ENCODE data around the gene MLX. TPM values are rescaled to one million over a fixed set of nuclear protein-coding genes. Genes with fewer than 3 reads are reported as not detected.
A peak's percentile ranks its signal among the peaks of the same experiment; 100 is the strongest.

Gene MLX
- total and polyA plus RNA-seq, 2 of the 8 experiments (the other 6 are each of a cell fraction or from before 2014, with no cell fraction given) = 27.0 to 27.5 TPM

DNA sequence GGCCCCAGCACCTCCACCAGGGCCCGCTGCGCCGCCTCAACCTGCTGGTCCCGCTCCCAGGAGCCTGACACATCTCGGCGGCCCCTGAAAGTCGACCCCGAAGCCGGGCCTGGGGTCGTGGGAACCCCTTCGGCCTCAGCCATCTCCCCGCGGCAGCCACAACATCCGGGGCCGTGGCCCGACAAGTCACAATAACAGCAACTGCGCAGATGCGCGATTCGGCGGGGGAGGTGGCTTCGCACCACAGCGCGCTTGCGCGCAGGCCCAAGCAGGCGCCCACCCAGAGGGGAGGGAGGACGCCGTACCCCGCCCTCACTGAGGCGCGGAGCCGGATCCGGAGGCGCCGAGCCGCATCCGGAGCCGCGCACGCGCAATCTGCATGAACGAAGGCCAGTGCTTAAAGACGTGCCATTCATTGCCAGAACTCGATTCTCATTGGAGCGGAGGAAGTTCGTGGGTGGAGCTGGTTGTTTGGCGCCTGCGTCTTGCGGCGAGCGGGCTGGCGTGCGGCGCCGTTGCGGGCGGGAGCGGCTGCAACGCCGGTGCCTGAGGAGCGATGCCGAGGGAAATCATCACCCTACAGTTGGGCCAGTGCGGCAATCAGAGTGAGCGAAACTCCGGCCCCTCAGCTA, 42.4 kb downstream of the MLX start, which contains the start of the genes RETREG3 and TUBG1 (continued):
- TF ChIP-seq, protein P1, sequence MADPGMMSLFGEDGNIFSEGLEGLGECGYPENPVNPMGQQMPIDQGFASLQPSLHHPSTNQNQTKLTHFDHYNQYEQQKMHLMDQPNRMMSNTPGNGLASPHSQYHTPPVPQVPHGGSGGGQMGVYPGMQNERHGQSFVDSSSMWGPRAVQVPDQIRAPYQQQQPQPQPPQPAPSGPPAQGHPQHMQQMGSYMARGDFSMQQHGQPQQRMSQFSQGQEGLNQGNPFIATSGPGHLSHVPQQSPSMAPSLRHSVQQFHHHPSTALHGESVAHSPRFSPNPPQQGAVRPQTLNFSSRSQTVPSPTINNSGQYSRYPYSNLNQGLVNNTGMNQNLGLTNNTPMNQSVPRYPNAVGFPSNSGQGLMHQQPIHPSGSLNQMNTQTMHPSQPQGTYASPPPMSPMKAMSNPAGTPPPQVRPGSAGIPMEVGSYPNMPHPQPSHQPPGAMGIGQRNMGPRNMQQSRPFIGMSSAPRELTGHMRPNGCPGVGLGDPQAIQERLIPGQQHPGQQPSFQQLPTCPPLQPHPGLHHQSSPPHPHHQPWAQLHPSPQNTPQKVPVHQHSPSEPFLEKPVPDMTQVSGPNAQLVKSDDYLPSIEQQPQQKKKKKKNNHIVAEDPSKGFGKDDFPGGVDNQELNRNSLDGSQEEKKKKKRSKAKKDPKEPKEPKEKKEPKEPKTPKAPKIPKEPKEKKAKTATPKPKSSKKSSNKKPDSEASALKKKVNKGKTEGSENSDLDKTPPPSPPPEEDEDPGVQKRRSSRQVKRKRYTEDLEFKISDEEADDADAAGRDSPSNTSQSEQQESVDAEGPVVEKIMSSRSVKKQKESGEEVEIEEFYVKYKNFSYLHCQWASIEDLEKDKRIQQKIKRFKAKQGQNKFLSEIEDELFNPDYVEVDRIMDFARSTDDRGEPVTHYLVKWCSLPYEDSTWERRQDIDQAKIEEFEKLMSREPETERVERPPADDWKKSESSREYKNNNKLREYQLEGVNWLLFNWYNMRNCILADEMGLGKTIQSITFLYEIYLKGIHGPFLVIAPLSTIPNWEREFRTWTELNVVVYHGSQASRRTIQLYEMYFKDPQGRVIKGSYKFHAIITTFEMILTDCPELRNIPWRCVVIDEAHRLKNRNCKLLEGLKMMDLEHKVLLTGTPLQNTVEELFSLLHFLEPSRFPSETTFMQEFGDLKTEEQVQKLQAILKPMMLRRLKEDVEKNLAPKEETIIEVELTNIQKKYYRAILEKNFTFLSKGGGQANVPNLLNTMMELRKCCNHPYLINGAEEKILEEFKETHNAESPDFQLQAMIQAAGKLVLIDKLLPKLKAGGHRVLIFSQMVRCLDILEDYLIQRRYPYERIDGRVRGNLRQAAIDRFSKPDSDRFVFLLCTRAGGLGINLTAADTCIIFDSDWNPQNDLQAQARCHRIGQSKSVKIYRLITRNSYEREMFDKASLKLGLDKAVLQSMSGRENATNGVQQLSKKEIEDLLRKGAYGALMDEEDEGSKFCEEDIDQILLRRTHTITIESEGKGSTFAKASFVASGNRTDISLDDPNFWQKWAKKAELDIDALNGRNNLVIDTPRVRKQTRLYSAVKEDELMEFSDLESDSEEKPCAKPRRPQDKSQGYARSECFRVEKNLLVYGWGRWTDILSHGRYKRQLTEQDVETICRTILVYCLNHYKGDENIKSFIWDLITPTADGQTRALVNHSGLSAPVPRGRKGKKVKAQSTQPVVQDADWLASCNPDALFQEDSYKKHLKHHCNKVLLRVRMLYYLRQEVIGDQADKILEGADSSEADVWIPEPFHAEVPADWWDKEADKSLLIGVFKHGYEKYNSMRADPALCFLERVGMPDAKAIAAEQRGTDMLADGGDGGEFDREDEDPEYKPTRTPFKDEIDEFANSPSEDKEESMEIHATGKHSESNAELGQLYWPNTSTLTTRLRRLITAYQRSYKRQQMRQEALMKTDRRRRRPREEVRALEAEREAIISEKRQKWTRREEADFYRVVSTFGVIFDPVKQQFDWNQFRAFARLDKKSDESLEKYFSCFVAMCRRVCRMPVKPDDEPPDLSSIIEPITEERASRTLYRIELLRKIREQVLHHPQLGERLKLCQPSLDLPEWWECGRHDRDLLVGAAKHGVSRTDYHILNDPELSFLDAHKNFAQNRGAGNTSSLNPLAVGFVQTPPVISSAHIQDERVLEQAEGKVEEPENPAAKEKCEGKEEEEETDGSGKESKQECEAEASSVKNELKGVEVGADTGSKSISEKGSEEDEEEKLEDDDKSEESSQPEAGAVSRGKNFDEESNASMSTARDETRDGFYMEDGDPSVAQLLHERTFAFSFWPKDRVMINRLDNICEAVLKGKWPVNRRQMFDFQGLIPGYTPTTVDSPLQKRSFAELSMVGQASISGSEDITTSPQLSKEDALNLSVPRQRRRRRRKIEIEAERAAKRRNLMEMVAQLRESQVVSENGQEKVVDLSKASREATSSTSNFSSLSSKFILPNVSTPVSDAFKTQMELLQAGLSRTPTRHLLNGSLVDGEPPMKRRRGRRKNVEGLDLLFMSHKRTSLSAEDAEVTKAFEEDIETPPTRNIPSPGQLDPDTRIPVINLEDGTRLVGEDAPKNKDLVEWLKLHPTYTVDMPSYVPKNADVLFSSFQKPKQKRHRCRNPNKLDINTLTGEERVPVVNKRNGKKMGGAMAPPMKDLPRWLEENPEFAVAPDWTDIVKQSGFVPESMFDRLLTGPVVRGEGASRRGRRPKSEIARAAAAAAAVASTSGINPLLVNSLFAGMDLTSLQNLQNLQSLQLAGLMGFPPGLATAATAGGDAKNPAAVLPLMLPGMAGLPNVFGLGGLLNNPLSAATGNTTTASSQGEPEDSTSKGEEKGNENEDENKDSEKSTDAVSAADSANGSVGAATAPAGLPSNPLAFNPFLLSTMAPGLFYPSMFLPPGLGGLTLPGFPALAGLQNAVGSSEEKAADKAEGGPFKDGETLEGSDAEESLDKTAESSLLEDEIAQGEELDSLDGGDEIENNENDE (IDR thresholded peaks at IDR 0.05; ENCODE audit: insufficient replicate concordance, low read length) = no peak
- TF ChIP-seq, protein P2, sequence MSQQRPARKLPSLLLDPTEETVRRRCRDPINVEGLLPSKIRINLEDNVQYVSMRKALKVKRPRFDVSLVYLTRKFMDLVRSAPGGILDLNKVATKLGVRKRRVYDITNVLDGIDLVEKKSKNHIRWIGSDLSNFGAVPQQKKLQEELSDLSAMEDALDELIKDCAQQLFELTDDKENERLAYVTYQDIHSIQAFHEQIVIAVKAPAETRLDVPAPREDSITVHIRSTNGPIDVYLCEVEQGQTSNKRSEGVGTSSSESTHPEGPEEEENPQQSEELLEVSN (IDR thresholded peaks at IDR 0.05) = peak; percentile 49; the same call in 1 of the 2 replicates
- TF ChIP-seq SIN3A (conservative IDR thresholded peaks at IDR 0.05 in 1 of 2, IDR thresholded peaks at IDR 0.05 in 1 of 2; ENCODE audit: low read depth in 1 of 2, low read length in 2 of 2) (0 out of 4 replicates have a peak, but pooled peaks of 1 of the 2 experiments have one; percentile 57), EP300 (IDR thresholded peaks at IDR 0.05; ENCODE audit: borderline replicate concordance in 1 of 2, low read depth in 2 of 2, low read length in 2 of 2) (no peak), KDM4A (IDR thresholded peaks at IDR 0.05; ENCODE audit: low read depth, low read length, severe bottlenecking) (peak; percentile 34), POLR2AphosphoS5 (IDR thresholded peaks at IDR 0.05; ENCODE audit: low read depth, low read length) (peak; percentile 64), RAD21 (IDR thresholded peaks at IDR 0.05 in 1 of 2, conservative IDR thresholded peaks at IDR 0.05 in 1 of 2; ENCODE audit: low read depth in 2 of 2, low read length in 2 of 2) (peak in 1 of 2 experiments; percentile 31; a peak in 2 of 4 replicates), PHF8 (conservative IDR thresholded peaks at IDR 0.05; ENCODE audit: low read depth, low read length) (peak; percentile 58; the same call in 1 of the 2 replicates)
